ENCODE measurements around the gene ACTN1.

ACTN1 gene

DNA sequence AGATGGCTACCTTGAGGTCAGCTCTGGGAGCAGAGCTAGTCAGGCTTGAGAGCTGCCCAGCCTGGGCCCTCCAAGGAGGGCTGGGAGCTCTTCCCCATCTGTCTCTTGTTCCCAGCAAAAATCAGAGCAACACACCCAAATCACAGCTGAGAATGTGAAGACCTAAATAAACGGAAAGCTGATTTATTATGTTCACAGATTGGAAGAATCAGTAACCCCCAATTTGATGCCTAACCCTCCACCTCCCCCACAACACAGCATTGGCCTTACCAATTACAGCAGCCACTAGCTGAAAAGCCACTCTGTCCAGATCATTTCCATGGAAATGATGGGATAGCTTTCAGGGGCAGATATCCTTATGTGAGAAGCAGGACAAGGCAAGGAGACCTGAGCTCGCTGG lies 7.1 kb upstream of the ACTN1 start:
- no peak for DNase-seq (ENCODE audit: low spot score)
- TF ChIP-seq, protein P1, sequence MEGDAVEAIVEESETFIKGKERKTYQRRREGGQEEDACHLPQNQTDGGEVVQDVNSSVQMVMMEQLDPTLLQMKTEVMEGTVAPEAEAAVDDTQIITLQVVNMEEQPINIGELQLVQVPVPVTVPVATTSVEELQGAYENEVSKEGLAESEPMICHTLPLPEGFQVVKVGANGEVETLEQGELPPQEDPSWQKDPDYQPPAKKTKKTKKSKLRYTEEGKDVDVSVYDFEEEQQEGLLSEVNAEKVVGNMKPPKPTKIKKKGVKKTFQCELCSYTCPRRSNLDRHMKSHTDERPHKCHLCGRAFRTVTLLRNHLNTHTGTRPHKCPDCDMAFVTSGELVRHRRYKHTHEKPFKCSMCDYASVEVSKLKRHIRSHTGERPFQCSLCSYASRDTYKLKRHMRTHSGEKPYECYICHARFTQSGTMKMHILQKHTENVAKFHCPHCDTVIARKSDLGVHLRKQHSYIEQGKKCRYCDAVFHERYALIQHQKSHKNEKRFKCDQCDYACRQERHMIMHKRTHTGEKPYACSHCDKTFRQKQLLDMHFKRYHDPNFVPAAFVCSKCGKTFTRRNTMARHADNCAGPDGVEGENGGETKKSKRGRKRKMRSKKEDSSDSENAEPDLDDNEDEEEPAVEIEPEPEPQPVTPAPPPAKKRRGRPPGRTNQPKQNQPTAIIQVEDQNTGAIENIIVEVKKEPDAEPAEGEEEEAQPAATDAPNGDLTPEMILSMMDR (IDR thresholded peaks at IDR 0.05; ENCODE audit: extremely low read depth, missing control alignments) = no peak

- TF ChIP-seq, protein P1 (IDR thresholded peaks at IDR 0.05; ENCODE audit: extremely low read depth, missing control alignments) = no peak
- DNase-seq (ENCODE audit: low spot score) = no peak
Observed at GRCh38 chr14:68984686-68985085, 5.6 kb upstream of the ACTN1 start.

DNA sequence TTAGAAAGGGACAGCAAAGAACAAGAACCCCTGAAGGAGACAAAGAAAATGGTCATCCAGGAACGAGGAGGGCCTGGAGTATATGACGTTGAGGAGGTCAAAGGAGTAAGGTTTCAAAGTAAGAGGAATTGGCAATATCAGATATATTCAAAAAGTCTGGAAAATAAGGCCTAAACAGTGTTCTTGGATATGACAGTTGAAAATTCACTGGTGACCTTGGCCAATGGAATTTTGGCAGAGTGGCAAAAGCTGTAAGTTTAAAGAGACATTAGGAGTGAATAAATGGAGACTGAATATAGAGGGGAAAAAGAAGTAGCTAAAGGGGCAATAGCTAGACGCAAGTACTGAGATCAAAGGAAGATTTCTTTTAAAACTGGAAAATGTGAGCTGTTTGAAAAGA lies 4.1 kb upstream of the ACTN1 start:
- no peak for DNase-seq (ENCODE audit: low spot score)
- TF ChIP-seq, protein P1 (IDR thresholded peaks at IDR 0.05; ENCODE audit: extremely low read depth, missing control alignments) = no peak

DNA sequence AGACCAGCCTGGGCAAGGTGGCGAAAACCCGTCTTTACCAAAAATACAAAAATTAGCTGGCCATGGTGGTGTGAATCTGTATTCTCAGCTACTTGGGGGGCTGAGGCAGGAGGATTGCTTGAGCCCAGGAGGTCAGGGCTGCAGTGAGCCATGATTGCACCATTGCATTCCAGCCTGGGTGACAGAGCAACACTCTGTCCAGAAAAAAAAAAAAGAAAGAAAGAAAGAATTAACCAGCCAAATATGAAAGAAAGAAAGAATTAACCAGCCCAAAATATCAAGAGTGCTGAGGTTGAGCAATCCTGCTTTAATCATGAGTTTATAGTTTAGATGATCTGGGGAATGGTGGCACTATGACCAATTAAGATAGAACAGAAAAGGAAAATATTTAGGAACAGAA lies 3.5 kb upstream of the ACTN1 start:
- no peak for DNase-seq (ENCODE audit: low spot score)
- TF ChIP-seq, protein P1 (IDR thresholded peaks at IDR 0.05; ENCODE audit: extremely low read depth, missing control alignments) = no peak

GRCh38 chr14:68981539-68981976 lies 2.5 kb upstream of the ACTN1 start:
- DNase-seq (ENCODE audit: low spot score) = no peak
- TF ChIP-seq, protein P1 (IDR thresholded peaks at IDR 0.05; ENCODE audit: extremely low read depth, missing control alignments) = no peak

DNA sequence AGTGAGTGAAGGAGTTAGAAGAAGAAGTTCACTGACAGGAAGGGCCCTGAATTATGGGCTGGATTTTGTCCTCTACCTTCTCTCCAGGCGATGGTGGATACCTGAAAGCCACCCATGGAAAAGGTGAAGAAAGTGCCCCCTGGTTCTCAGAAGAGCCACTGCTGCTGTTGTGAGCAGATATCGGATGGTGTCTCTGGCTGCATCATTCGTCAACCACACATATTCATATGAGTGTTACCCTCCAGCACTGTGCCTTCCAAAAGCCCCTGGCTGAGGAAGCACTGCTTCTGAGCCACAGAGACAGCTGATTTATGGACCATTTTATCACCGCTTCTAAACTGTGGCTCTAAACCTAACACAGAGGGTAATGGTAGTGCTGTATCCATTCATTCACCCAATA lies 2.0 kb upstream of the ACTN1 start:
- TF ChIP-seq, protein P1 (IDR thresholded peaks at IDR 0.05; ENCODE audit: extremely low read depth, missing control alignments) = no peak
- no peak for DNase-seq (ENCODE audit: low spot score)

DNA sequence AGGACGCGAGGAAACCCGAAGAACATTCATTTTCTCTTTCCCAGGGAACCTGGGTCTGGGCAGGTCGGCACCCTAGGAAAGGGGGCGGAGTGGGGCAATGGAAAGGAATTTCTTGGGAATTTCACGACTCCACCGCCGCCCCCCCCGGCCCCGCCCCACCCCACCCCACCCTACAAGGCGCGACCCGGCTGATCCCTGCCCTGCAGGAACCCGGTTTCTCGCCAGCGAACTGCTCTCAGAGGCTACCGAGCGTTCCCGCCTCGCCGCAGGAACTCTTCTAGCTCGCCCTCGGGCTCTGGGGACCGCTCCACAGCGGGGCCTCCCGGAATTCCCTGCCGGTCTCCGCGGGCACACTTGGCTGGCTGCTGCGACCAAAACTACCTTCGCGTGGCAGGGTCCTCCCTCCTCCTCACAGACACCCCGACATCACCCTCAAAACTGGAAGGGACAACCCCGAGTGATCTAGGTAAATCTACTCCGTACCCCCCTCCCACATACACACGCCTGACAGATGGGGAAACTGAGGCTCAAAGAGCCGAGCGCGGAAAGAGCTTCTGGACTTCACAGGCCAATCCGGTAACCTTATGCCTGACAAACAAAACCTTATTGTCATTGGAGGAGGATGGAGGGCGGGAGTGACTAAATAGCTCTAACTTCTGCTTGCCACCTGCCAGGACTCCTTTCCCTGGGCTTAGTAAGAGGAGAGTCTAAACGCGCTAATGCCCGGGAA lies 785 bp upstream of the ACTN1 start:
- TF ChIP-seq, protein P1 (IDR thresholded peaks at IDR 0.05; ENCODE audit: extremely low read depth, missing control alignments) = no peak
- DNase-seq (ENCODE audit: low spot score) = peak; percentile 38

Data from GM20000 (cell line).